ENCODE results near the gene ZNF140.

ZNF140 gene

DNA sequence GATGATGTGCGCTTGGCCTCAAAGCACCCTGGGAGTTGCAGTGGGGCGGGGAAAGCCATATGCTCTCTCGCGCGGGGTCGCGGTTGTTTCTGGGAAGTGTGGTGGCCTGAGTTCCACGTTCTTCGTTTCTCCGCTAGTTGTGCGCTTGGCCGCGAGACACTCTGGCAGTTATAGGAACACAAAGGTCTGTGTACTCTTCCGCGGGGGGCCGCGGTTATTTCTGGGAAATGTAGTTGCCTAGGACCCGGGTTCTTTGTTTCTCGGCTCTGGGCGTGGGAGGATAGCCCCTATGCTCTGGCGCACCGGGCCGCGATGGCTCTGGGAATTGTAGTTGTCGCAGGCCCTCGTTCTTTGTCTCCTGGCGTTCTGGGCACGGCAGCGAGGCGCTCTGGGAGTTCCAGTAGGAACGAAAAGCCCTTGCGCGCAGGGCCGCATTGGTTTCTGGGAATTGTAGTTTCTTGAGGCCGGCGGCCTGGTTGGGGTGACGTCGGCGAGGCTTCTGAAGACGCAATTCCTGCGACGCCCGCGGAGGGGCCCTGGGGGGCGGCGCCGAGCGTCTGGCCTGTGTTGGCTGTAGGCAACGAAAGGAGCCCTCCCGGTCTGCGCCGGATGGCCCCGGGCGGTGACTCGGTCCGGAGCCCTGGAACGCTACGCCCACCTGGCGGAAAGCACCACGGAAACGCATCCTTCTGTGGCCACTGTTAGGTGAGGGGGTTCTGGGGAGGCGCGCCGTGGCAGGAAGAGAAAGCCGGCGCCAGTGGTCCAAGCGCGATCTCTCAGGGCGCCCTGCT lies at the start of gene ZNF140:
Gene ZNF140, plus strand, starts transcription at position 556 of the 791 bp plus-strand sequence. CDS start 398 bp downstream, outside the sequence.
- FAIRE-seq, result no peak
- peak; percentile 81 for DNase-seq (ENCODE audit: low spot score)

DNA sequence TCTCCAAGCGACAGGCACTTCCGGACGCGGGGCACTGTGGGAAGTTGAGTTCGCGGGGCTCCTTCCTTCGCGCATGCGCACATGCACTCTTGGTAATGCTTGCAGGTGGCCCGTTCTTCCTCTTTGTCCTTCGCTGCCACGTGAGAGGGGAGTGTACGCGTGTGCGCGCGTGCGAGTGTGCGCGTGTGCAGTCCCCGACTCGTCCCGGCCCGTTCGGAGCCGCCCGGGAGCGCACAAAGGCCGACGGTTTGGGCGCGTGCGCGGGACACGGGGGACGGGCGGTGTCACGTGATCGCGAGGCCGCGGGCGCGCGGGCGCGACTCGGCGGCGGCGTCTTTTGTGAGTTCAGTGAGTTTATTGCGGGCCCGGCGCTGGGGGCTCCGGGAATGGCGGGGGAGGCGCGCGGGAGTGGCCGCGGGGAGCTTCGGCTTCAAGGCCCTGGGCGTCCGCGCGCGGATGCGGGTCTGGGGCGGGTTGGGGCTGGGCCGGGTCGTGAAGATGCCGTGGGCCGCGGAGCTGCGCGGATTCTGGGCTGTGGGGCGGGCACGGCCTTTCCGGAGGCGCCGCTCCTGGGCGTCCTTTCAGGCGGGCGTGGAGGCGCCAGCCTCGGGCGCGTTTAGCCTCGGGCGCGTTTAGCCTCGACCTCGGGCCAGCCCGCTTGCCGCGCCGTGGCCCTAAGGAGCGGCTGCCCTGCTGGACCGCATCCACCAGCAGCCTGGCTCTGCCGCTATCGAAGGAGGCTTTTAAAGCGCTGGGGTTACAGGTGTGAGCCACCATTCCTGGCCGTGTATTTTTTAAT lies 43.3 kb upstream of the ZNF140 start, which contains the start of gene ZNF84:
Gene ZNF84, plus strand, starts transcription at position 303 of the 799 bp plus-strand sequence. CDS start 3,959 bp downstream, outside the sequence.
- peak; percentile 95 for DNase-seq (ENCODE audit: low spot score)
- FAIRE-seq, result peak; percentile 75

DNA sequence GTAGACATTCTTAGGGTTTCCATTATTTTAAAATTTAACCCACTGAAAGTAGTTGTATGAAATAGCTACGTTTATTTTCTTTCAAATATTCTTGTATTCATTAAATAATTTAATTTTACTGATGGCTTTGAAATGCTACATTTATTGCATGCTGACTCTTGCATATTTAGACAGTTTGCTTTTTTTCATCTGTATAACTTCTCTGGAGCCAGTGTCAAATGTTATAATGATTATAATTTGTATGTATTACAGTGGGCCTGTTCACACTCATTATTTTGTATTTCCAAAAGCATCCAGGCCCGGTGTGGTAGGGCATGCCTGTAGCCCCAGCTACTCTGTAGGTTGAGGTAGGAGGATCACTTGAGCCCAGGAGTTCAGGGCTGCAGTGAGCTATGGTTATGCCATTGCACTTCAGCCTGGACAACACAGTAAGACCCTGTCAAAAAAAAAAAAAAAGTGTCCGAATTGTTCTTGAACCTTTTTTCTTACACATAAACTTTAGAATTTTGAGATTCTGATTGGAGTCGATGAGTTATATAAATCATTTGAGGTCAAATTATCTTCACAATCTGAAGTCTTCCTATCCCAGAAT lies 42.5 kb upstream of the ZNF140 start:
- DNase-seq (ENCODE audit: low spot score) (no peak), FAIRE-seq (no peak)

DNA sequence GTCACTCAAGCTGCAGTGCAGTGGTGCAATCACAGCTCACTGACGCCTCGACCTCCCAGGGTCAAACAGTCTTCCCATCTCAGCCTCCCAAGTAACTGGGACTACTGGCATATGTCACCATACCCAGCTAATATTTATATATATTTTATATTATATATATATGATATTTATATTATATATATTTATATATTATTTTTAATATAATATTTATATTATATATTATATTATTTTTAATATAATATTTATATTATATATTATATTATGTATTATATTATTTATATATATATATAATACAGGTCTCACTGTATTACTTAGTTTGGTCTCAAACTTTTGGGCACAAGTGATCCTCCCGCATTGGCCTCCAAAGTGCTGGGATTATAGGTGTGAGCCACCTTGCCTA lies 34.0 kb upstream of the ZNF140 start:
- no peak for DNase-seq (ENCODE audit: low spot score)
- FAIRE-seq, result peak; percentile 53

DNA sequence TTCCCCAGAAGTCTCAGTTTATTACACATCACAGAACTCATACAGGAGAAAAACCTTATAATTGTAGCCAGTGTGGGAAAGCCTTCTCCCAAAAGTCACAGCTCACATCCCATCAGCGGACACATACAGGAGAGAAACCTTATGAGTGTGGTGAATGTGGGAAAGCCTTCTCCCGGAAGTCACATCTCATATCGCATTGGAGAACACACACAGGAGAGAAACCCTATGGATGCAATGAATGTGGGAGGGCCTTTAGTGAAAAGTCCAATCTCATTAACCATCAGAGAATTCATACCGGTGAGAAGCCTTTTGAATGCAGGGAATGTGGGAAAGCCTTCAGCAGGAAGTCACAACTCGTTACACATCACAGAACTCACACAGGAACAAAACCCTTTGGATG lies 23.3 kb upstream of the ZNF140 start:
- FAIRE-seq (no peak), DNase-seq (ENCODE audit: low spot score) (no peak)

DNA sequence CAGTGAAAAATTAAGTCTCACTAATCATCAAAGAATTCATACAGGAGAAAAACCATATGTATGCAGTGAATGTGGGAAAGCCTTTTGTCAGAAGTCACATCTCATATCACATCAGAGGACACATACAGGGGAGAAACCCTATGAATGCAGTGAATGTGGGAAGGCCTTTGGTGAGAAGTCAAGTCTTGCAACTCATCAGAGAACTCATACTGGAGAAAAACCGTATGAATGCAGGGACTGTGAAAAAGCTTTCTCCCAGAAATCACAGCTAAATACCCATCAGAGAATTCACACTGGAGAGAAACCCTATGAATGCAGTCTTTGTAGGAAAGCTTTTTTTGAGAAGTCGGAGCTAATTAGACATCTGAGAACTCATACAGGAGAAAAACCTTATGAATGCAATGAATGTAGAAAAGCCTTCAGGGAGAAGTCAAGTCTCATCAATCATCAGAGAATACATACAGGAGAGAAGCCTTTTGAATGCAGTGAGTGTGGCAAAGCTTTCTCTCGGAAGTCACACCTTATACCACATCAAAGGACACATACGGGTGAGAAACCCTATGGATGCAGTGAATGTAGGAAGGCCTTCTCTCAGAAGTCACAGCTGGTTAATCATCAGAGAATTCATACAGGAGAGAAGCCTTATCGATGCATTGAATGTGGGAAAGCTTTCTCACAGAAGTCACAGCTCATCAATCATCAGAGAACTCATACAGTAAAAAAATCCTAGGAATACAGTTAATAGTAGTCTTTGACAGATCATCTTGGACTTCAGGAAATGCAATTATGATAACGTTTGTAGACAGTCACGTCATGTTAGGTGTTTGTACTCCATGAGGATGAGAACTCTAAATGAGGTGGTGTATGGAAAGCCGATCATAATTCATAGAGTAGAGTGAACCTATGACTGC lies 22.3 kb upstream of the ZNF140 start:
- FAIRE-seq, result no peak
- no peak for DNase-seq (ENCODE audit: low spot score)

DNA sequence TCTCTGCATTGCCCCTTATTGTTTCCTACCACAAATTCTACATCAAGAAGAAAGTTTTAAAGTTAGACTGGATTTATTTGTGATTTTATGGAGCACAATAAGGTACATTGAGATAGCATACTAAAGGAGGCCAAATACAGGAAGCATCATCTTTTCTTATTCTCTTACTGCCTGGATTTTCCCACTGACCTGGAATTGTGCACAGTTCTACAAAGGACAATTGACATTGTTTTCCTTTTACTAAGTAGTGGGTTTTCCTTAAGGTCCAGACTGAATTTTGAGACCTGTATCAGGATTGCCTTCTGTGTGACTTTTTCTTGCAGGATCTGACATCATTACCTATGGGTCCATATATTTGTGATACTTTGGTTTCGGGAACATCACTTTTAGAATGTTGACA lies 18.8 kb upstream of the ZNF140 start:
- no peak for DNase-seq (ENCODE audit: low spot score)
- FAIRE-seq, result no peak

DNA sequence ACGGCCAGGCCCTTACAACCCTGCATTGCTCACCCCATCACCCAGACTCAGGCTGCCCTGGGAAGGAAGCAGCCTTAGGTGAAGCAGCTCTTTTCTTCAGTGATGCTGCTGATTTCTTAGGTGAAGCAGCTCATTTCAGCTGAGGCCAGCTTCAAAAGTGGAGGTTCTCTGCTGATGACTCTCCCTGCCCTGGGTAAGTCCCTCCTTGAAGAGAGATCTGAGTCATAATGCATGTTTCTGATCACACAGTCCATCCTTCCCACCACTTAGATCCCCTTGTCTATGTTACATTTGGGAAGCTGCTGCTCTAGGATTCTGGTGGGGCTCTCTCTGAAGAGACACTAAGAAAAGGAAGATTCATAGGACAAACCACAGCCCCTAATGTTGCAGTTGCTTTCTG lies 17.2 kb upstream of the ZNF140 start:
- FAIRE-seq, result no peak
- no peak for DNase-seq (ENCODE audit: low spot score)

DNA sequence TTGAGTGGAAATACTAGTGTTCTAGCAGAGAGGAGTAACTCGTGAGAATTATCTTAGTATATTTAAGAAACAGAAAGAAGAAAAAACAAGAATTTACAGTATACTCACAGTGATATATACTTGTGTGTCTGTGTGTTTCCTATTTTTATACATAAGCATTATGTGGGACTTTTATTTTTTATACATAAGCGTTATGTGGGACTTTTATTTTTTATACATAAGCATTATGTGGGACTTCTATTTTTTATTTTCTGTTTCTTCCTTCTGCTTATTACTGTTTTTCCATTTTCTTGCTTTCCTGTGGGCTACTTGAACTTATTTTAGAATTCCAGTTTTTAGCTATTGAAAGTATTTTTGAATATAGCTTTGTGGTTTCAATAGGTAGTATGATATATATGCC lies 6.9 kb upstream of the ZNF140 start:
- DNase-seq (ENCODE audit: low spot score) (no peak), FAIRE-seq (no peak)

DNA sequence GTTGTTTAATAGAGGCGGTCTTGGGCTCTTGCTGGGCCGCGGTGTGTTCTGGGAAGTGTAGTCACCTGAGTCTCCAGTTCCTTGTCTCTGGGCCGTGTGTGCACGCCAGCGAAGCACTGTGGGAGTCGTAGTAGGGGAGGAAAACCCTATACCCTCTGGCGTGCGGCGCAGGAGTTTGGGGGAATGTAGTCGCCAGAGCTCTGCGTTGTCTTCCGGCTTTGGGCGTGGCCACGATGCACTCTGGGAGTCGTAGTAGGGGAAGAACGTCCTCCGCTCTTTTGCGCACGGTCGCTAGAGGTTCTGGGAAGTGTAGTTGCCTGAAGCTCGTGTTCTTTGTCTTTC lies 726 bp upstream of the ZNF140 start:
- DNase-seq (ENCODE audit: low spot score) (peak; percentile 95), FAIRE-seq (peak; percentile 73)

DNA sequence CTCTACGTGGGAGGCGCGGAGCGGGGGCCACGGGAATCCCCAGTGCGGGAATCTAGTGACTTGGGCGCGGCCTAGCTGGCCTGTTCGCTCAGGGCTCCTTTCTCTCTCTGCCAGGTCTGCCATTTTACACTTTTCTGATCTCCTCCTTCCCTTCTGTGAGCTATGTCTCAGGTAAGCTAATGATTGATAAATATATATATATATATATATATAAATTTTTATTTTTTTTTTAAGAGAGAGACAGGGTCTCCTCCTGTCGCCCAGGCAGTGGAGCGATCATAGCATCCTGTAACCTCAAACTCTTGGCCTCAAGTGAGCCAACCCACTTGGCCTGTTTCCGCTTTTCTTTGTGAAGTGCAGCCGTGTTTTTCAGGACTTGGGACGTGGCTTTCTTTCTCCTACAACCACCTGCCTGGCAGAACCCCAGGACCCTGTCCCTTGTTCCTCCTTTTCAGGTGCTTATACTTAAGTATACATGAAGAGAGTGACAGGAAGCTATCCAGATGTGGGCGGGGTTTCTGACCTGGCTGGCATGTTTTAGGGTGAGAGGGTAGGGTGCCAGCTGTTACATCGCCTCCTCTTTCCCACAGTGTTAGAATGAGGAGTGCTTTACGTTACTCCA lies 547 bp downstream of the ZNF140 start:
- FAIRE-seq (no peak), DNase-seq (ENCODE audit: low spot score) (no peak)

DNA sequence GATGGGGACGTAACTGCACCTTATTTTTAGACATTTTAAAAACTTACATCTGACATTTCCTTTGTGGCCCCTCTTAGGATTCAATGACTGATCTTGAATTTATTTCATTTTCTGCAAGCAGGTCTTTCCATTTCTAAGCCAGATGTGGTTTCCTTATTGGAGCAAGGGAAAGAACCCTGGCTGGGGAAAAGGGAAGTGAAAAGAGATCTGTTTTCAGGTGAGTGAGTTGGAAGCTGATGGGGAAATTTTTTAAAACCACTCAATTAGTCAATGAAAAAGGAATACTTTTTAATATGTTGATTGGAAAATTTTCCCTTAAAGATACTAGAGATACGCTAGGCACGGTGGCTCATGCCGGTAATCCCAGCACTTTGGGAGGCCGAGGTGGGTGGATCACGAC lies 2.6 kb downstream of the ZNF140 start:
- DNase-seq (ENCODE audit: low spot score) (no peak), FAIRE-seq (no peak)

DNA sequence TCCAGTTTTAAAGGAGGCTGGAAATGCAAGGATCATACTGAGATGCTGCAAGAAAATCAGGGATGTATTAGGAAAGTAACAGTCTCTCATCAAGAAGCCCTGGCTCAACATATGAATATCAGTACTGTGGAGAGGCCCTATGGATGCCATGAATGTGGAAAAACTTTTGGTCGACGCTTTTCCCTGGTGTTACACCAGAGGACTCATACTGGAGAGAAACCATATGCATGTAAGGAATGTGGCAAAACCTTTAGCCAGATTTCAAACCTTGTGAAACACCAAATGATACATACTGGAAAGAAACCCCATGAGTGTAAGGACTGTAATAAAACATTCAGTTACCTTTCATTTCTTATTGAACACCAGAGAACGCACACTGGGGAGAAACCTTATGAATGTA lies 24.9 kb downstream of the ZNF140 start:
- DNase-seq (ENCODE audit: low spot score), result no peak
- FAIRE-seq, result no peak

DNA sequence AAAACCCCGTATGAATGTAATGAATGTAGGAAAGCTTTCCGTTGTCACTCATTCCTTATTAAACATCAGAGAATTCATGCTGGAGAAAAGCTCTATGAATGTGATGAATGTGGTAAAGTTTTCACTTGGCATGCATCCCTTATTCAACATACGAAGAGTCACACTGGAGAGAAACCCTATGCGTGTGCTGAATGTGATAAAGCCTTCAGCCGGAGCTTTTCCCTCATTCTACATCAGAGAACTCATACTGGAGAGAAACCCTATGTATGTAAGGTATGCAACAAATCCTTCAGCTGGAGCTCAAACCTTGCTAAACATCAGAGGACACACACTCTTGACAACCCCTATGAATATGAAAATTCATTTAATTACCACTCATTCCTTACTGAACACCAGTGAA lies 25.5 kb downstream of the ZNF140 start:
- FAIRE-seq (no peak), DNase-seq (ENCODE audit: low spot score) (no peak)

DNA sequence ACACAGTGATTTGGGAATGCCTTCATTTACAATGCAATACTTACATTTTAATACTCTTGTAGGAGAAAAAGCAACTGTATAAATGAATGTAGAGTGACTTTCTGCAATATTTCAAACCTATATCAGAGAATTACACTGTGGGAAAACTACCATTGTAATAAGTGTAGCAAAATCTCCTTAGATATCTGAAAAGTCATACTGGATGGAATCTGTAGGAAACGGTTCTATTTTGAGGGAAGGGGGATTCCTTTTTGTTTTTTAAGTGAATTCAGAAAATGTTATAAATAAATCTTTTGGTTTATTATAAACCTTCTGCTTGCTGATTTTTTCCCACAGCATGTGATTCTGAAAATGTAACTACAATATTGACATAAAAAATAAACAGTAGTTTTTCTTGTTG lies 26.4 kb downstream of the ZNF140 start:
- FAIRE-seq (no peak), DNase-seq (ENCODE audit: low spot score) (no peak)

DNA sequence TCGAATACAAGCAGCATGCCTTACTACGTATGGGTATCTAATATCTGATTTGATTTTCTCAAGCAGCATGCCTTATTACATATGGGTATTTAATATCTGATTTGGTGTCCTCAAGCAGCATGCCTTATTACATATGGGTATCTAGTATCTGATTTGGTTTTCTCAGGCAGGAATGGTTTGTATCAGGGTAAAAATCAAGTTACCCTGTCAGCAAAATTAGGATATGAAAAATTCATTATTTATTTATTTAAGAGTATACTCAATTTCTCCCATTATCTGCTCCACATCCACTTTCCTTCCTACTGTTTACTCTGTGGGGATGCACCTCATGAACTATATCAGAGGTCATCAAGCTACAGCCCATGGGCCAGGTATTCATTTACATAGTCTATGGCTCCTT lies 27.4 kb downstream of the ZNF140 start:
- FAIRE-seq (no peak), DNase-seq (ENCODE audit: low spot score) (no peak)

DNA sequence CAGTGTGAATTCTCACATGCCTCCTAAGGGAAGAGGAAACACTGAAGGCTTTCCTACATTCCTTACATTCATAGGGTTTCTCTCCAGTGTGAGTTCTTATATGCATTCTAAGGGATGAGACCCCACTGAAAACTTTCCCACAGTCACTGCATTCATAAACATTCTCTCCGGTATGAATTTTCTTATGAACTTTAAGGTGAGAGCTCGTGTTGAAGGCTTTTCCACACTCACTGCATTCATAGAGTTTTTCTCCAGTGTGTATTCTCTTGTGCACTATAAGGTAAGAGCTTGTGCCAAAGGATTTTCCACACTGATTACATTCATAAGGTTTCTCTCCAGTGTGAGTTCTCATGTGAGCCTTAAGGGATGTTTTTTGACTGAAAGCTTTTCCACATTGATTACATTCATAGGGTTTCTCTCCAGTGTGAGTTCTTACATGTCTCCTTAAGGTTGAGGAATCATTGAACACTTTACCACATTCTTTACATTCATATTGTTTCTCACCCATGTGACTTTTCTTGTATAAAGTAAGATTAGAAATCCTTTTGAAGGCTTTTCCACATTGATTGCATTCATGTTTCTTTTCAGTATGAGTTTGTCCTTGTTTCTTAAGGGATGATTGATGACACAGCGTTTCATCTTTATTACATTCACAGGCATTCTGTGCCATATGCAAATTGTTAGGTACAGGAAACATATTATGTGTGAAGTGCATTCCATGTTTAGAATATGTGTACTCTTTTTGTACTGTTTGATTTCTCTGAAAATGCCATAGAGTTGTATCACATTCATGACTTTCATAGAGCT lies 39.9 kb downstream of the ZNF140 start:
- DNase-seq (ENCODE audit: low spot score) (no peak), FAIRE-seq (no peak)

DNA sequence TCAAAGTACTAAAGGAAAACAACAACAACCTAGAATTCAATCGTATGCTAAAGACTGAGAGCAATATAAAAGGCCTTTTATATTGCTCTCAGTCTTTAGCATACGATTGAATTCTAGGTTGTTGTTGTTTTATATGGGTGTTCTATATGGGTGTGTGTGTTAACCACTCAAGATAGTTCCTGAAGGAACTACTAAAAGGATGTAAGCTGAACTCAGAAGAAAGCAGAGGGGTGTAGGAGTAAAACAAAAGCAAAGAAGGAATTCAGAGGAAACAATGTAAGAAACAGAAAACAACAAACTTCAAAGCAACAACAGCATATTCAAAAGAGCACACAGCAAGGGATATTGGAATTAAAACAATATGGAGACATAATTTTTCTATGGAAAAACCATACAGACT lies 44.0 kb downstream of the ZNF140 start:
- no peak for DNase-seq (ENCODE audit: low spot score)
- FAIRE-seq, result no peak

DNA sequence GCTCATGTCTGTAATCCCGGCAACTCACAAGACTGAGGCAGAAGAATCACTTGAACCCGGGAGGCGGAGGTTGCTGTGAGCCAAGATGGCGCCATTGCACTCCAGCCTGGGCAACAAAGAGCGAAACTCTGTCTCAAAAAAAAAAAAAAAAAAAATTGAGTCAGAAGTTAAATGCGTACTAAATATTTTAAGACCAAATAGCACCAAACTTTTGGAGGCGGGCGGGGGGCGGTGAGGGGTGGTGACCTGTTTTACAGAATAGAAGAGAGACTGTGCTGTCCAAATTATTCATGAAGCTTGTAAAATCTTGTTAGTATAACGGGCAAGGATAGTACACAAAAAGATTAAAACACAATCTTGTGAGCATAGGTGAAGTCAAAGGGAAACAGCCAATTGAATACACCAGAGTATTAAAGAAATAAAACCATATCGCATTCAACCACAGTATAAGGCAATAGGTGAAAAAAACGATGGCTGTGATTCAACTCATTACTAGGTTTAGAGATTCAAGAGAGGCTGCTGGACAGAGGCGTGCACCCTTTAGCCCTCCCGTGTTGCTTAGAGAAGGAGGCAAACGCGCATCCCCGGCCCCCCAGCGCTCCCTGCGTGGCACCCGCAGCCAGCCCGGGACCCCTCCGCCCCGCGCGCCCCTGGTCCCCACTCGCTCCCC lies 48.8 kb downstream of the ZNF140 start:
- FAIRE-seq (no peak), DNase-seq (ENCODE audit: low spot score) (peak; percentile 16)

Measured in RCC 7860 (cell line).